GM12878 (cell line): Measurements from ENCODE around the gene CCDC149.

Experiments
- CTCF ChIP-seq, 3 experiments: IDR thresholded peaks in 2 of 3; conservative IDR thresholded peaks in 1 of 3; 2 replicates each; pipeline ENCODE4 v1.5.1; 2011; ENCODE audit warnings: low read depth in 3 of 3, low read length in 3 of 3, mild to moderate bottlenecking in 3 of 3, control low read depth in 2 of 3, moderate library complexity in 2 of 3, inconsistent platforms in 1 of 3, mixed read lengths in 1 of 3; ENCODE audit not compliant: control insufficient read depth in 2 of 3, insufficient read depth in 1 of 3; ENCODE audit errors: extremely low read depth in 1 of 3
- EZH2 ChIP-seq: IDR thresholded peaks from 2 replicates; pipeline ENCODE4 v1.6.1; 2012; ENCODE audit warnings: low read depth, mild to moderate bottlenecking, control low read depth, inconsistent platforms, low read length, borderline replicate concordance; ENCODE audit not compliant: control insufficient read depth
- HDAC6 ChIP-seq: fragments of 200-600 bp; sonication (generic); IDR thresholded peaks from one replicate; pipeline ENCODE4 v1.8.0; 2017; ENCODE audit warnings: antibody characterized with exemption; ENCODE audit not compliant: unreplicated experiment
- MYC ChIP-seq: IDR thresholded peaks from 2 replicates; pipeline ENCODE4 v1.6.1; 2011; ENCODE audit warnings: mild to moderate bottlenecking, low read length, moderate library complexity, inconsistent platforms; ENCODE audit not compliant: insufficient read depth, insufficient replicate concordance, insufficient read length, severe bottlenecking
- NBN ChIP-seq: fragments of 450-650 bp; IDR thresholded peaks from 2 replicates; pipeline ENCODE4 v1.6.1; 2016
- NR2F1 ChIP-seq: fragments of 450-650 bp; conservative IDR thresholded peaks from 2 replicates; pipeline ENCODE4 v1.6.1; 2017; ENCODE audit warnings: mild to moderate bottlenecking
- POLR2A ChIP-seq: IDR thresholded peaks from 2 replicates; pipeline ENCODE4 v1.6.1; 2011; ENCODE audit warnings: low read depth, mild to moderate bottlenecking, low read length
- RAD21 ChIP-seq: IDR thresholded peaks from 2 replicates; pipeline ENCODE4 v1.6.1; 2011; ENCODE audit warnings: mild to moderate bottlenecking, low read depth, low read length, moderate library complexity; ENCODE audit not compliant: insufficient read depth
- SIX5 ChIP-seq: IDR thresholded peaks from 2 replicates; pipeline ENCODE4 v1.6.1; 2011; ENCODE audit warnings: mild to moderate bottlenecking, low read depth, low read length, moderate library complexity; ENCODE audit not compliant: severe bottlenecking
- SMC3 ChIP-seq: IDR thresholded peaks from 2 replicates; pipeline ENCODE4 v1.6.1; 2011; ENCODE audit warnings: low read length, improper control_type of control experiment, borderline replicate concordance

GRCh38 chr4:24770667-24771066 lies 142.2 kb downstream of the CCDC149 start:
- TF ChIP-seq NR2F1 (no peak), SMC3 (no peak), RAD21 (no peak), NBN (no peak), CTCF (IDR thresholded peaks at IDR 0.05 in 2 of 3, conservative IDR thresholded peaks at IDR 0.05 in 1 of 3; ENCODE audit: control insufficient read depth in 2 of 3, extremely low read depth in 1 of 3, insufficient read depth in 1 of 3, low read depth in 3 of 3, low read length in 3 of 3) (no peak), HDAC6 (no peak), POLR2A (no peak), EZH2 (no peak), SIX5 (no peak), MYC (no peak)
